Activated CD4-positive, alpha-beta T cell treated with anti-CD3 and anti-CD28 coated beads for 48 hours (primary cell): Measurements from ENCODE around the gene TMEM114.

Experiments
- DNase-seq: peaks from one replicate; pipeline ENCODE4 v3.0.0-alpha.2; 2020

Gene TMEM114

GRCh38 chr16:8607214-8607613 is 16.9 kb upstream of the TMEM114 start:
- no peak for DNase-seq

DNA sequence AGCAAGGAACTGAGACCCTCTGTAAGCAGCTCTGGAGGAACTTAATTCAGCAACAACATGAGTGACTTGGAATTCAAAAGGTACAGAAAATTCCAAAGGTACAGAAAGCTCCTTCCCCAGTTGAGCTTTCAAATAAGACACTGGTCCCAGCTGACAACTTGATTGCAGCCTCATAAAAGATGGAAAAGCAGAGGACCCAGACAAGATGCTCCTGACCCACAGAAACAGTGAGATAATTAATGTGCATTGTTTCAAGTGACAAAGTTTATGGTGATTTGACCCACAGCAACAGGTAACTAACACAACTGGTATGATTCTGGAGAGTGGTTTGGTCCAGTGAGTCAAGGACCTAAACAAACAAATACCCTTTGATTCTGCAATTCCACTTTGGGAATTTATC is 15.2 kb upstream of the TMEM114 start:
- no peak for DNase-seq

DNA sequence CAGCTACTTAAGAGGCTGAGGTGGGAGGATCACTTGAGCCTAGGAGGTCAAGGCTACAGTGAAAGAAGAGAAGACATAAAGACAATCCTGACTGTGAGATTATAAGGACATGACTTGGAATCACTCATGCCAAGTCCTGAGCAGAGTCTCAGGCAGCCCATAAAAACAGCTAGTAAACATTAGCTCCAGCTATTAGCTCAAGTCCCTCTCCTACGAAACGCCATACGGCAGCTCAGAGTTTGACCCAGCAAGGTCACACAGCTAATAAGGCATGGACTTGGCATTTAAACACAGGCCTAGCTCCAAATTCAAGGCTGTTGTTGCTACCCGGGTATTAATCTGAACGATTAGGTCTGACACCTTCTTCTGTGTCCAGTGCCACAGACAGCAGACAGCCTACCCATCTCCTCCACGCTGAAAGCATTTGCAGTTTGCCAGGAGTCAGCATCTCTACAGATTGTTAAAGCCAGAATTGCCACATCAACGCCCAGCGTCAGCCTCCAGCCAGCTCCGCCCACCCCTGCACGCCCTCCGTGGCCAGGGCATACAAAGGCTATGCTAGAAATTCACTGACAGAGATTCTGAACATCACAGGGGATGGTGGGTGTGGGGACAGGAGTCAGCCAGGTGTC is 9.9 kb upstream of the TMEM114 start:
- DNase-seq, result no peak

DNA sequence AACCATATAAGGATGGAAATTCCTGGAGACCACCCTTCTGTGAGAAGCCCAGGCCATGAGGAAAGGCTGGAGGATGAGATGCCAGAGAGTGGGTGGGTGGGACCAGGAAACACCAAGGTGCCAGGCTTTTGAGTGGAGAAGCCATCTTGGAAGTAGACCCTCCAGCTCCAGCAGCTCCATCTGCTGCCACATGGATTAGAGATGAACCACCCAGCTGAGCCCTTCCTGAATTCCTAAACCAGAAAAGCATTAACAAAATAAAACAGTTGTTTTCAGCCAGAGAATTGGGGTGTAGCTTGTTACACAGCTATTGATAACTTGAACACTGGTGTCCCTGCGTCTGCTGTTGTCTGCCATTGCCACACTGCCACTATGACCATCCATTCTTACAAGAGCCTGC is 6.3 kb upstream of the TMEM114 start:
- no peak for DNase-seq

DNA sequence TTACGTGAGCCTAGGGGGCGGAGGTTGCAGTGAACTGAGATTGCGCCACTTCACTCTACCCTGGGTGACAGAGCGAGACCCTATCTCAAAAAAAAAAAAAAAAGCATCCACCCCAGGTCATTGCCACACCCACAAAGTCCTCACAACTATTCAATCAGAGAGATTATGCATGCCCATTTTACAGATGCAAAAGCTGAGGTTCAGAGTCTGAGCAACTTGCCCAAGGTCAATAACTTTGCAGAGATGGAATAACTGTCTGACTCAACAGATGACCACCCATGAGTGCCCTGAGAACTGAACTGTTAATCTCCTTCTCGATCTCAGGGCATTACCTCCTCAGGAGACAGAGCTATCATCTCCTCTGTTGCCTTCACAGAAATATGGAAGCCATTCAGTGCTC is 5.5 kb upstream of the TMEM114 start:
- DNase-seq, result no peak

- DNase-seq, result no peak
These were observed 3.9 kb upstream of the TMEM114 start for GRCh38 chr16:8594149-8594666.

GRCh38 chr16:8591451-8591850 is 1.1 kb upstream of the TMEM114 start:
- DNase-seq, result no peak

GRCh38 chr16:8590811-8591210 is 500 bp upstream of the TMEM114 start:
- DNase-seq, result no peak

DNA sequence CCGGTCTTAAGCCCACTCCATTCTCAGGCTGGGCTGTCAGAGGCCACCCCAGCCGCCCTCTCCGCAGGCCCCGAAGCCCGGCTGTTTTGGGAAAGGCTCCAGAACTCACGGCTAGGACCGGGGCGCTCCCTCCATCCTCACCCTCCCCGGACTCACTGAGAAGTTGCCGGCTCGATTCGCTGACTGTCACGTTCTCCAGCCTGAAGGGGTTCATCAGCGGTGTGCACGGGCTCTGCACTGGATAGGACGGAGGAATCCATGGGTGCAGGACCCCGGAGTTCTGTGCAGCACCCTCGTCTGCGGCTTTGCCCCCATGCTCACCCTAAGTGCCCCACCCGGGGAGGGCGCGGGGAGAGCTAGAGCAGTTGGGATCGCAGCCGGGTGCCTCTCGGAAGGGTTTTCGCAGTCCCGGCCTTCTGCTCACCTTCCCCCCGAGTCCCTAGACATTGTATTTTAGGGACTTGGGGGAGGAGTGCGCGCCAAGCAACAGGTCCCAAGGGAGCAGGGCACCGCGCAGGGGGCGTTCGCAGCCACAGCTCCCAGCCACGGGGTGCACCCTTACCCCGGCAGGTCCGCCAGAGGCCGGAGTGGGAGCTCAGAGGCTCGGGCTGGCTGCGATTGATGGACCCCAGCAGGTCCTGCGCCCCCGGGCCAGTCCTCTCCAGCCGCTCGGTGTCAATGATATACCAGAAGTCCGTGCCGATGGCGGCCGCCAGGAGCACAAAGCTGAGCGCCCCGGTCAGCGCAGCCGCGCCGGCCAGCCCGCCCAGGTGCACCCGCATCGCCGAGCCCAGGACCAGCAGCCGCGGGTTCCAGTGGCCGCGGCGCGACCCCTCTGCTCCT is 1.0 kb downstream of the TMEM114 start:
- no peak for DNase-seq

GRCh38 chr16:8588682-8589056 is 1.6 kb downstream of the TMEM114 start:
- DNase-seq, result no peak

- no peak for DNase-seq
These were observed 3.2 kb downstream of the TMEM114 start for GRCh38 chr16:8587065-8587464.

GRCh38 chr16:8585857-8586256 is 4.5 kb downstream of the TMEM114 start:
- DNase-seq, result no peak

DNA sequence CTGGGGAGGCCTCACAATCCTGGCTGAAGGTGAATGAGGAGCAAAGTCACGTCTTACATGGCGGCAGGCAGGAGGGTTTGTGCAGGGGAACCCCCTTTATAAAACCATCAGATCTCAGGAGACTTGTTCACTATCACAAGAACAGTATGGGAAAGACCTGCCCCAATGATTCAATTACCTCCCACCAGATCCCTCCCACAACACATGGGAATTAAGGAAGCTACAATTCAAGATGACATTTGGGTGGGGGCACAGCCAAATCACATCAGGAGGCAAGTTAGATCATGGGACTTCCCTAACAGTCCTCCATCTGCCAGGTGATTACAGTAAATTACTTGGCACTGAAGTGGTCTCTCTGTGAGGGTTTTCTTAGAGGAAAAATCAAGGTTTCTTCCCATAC is 5.3 kb downstream of the TMEM114 start:
- no peak for DNase-seq

GRCh38 chr16:8583732-8584131 is 6.6 kb downstream of the TMEM114 start:
- DNase-seq, result no peak

DNA sequence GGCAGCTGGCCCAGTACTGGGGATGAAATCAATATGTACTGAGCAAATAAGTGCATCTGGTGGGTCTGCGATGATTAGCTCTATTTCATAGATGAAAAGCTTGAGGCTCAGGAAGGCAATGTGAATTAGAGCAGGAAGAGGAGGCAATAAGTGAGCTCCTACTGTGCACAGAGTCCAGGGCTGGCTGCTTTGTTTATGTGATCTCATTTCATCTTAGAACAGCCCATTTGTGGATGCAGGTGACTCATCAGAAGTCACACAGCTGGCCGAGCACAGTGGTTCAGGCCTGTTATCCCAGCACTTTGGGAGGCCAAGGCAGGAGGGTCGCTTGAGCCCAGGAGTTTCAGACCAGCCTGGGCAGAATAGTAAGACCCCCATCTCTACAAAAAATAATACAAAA is 7.1 kb downstream of the TMEM114 start:
- no peak for DNase-seq

DNA sequence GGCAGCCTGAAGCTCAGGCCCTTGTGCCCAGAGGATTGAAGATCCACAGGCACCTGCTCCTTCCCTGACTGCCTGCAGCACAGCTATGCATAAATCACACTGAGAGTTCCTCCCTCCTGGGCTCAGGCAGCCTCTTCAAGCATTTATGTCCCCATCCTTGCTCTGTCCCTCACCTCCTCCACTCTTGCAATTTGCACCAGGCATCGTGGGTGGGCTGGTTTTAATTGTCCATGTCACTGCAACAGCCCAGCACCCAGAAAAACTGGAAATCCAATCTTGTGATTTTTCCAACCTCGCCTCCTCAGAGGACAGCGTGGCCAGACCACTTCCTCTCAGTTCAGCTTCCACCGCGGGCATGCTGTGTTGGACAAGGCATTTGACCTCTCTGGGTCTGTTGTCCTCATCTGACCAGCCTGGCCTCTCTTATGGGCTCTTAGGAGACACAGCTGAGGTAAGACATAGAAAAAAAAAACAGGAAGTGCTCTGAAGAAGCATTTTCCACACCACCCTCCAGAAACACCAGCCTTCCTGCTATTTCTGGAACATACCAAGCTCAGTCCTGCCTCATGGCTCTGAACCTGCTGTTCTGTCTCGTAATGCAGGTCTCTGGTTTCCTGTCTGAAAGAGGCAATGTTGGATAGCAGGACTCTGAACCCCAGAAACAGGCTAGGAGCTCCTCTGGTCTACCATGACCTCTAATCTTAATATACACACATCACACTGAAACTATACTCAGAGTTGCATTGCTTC is 8.3 kb downstream of the TMEM114 start:
- DNase-seq, result no peak

GRCh38 chr16:8579559-8579958 is 10.8 kb downstream of the TMEM114 start:
- DNase-seq, result no peak

- DNase-seq, result no peak
These were observed 12.5 kb downstream of the TMEM114 start for GRCh38 chr16:8577678-8578304.

DNA sequence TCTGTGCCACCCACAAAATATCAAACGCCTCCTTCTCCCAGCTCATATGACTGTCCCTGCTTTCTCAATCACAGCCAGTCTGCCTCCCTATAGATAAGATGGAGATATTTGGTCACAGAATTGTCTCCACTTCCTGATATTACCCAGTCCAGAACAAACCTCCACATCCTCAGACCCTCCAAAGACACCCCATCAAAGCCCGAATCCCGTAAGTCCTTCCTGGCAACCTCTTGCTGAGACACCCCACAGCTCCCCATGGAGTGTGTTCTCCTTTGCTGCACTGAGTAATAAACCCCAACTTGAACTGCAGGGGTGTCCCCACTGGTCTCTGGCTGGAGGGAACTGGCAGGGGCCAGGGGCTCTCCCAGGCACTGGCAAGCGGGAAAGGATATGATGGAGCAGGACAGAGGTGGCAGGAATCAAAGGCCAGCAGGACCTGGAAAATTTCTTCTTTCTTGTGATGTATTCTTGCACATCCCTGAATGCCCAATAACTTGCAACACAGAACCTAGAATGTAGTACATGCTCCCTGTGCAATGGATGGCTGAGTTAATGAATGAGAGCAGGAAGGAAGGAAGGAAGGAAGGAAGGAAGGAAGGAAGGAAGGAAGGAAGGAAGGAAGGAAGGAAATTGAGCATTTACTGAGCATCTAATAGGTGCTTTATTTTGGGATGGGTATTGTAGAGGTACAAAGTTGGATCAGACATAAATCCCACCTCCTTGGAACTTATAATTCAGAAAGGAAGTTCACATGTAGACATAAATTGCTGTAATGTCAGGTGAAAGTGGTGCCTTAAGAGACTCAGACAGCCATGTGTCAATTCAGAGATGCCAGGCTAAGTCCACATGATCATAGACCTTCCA is 13.9 kb downstream of the TMEM114 start:
- DNase-seq, result no peak

GRCh38 chr16:8575399-8575798 is 14.9 kb downstream of the TMEM114 start:
- no peak for DNase-seq

DNA sequence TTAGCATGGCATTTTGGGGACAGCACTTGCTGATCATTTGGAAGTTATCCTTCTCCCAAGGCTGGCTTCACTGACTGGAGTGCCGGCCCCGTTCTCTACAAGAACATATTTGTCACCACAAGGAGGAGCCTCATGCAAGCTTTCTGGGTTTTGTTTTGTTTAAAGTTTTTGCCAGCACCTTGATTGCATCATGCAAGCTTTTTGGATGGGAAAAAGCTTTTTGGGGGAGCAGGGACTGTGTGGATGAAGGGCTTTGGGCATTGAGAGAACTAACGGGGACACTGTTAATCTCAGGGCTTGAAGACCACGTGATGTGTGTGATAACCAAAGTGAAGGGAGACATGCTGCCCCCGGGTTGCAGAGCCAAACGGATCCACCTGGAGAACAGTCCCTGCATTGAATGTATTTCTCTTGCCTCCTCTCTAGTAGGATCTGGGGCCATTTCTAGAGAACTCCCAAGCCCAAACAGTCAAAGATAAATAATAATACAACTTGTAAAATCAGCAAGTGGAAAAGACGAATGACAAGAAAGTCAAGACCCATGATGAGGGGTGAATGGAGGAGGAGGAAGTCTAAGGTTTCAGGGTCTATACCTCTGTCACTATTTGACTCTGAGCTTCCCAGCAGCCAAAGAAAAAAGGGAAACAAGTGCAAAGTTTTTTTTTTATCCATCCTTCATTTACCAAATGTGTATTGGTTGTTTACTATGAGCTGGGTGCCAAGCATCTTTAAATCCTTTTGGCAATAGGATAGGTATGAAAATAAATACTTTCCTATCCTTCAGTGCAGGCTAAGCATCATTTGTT is 17.2 kb downstream of the TMEM114 start:
- DNase-seq, result peak; percentile 24
